ENCODE data around the gene FGFR3.

The FGFR3 gene

DNA sequence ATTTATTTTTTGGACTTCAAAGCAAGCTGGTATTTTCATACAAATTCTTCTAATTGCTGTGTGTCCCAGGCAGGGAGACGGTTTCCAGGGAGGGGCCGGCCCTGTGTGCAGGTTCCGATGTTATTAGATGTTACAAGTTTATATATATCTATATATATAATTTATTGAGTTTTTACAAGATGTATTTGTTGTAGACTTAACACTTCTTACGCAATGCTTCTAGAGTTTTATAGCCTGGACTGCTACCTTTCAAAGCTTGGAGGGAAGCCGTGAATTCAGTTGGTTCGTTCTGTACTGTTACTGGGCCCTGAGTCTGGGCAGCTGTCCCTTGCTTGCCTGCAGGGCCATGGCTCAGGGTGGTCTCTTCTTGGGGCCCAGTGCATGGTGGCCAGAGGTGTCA lies 15.3 kb downstream of the FGFR3 start:
- H3K4me3 ChIP-seq: no peak overlapping the region

DNA sequence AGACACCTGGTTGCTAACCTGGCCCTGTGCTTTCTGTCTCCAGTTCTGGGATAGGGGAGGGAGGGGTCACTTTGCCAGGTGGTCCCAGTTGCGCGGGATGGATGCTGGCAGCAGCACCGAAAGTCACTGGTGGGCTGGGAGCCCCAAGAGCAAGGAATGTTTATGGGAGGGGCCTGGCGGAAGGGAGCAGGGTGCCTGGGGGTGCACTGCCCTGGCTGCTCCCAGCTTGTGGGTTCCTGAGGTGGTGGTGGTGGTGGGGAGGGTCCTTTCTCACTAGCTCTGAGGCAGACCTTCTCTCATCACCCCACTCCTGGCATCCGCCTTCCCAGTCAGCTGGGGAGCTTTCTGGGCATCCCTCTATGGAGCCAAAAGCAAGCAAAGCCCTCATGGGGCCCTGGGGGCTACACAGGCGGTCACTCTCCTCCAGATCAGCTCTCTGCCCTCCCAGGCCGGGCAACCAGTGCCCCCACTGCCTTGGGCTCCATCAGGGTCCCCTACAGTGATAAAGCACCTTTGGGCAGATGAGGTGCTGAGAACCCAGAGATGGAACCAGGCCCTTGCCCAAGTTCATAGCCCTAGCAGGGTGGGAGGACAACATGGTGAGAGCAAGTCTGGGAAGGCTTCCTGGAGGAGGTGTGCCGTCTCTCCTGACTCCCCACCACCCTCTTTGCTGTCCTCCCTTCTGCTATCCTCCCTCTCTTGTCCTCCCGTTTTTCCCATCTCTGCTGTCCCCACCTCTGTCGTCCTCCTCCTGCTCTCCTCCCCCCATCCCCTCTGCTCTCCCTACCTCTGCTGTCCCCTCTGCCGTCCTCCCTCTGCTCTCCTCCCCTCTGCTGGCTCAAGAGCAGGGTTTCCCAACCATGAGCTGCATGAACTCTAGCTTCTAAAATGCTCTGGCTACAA lies 16.0 kb downstream of the FGFR3 start:
- no peak overlapping the region for H3K4me3 ChIP-seq
- H3K27ac ChIP-seq: no peak overlapping the region

More for the DNA sequence above, 15.3 kb downstream of the FGFR3 start:
- H3K27ac ChIP-seq: no peak overlapping the region

DNA sequence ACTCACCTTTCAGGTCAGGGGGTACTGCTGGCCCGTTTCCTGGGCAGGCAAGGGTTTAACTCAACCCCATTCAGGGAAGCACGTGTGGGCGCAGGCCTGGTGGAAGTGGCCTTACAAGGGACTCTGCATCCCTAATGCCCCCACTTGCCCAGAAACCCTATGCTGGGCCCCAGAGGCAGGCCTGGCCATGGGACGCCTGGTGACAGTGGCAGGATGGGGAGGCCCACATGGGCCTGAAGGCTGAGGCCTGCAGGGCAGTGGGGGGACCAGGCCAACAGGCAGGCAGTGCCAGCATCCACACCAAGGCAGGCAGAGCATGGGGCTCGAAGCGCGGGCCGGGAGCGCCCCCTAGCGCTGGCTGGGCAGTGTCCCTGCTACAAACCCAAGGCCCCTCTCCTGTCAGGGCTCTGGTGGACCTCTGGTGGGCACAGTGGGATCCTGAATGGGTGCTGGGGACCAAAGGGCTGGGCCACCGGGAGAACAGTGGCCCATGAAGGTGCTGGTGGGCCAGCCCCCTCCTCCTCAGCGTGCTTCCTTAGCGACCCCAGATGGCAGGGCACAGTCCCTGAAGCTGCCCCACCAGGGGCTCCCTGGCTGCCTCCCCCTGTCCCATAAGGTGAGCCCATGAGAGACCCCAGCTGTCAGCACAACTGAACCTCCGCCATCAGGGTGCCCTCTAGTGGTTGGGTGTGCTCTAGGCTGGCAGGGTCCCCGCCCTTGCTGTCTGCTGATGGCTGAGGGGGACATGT lies 16.8 kb downstream of the FGFR3 start:
- H3K27ac ChIP-seq: no peak overlapping the region
- H3K4me3 ChIP-seq: no peak overlapping the region

DNA sequence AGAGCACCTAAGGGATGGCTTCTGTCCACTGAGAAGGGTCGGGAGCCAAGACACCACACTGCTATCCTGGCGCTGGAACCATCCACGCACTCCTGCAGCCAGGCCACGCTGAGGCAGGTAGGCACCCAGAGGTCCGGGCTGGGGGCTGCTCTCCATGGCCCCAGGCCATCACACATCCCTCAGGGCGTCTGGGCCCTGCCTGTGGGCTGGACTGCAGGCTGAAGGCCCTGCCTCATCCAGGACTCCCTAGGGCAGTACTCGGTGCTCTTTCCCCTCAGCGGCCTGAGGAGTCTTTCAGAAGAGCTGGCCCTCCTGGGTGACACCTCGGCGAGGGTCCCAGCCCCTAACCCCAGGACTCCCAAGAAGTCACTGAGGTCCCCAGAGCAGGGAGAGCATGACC lies 17.7 kb downstream of the FGFR3 start:
- H3K27ac ChIP-seq: no peak overlapping the region
- H3K4me3 ChIP-seq: no peak overlapping the region

DNA sequence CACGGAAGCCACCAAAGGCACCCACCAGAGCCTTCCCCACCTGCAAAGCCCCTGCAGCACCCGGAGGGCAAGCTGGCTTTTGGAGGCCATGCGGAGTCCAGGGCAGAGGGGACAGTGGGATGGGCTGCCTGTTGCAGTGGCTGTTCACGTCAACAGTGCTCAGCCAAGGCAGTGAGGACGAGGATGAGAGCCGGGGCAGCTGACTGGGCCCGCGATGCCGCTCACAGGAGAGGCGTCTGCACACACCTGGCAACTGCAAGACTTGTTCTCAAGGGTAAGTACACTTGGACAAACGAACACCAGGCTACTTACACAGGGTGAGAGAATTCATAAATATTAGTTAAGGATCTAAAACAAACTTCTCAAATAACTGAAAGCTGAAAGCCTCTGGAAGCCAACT lies 19.6 kb downstream of the FGFR3 start:
- H3K27ac ChIP-seq: no peak overlapping the region
- H3K4me3 ChIP-seq: no peak overlapping the region

DNA sequence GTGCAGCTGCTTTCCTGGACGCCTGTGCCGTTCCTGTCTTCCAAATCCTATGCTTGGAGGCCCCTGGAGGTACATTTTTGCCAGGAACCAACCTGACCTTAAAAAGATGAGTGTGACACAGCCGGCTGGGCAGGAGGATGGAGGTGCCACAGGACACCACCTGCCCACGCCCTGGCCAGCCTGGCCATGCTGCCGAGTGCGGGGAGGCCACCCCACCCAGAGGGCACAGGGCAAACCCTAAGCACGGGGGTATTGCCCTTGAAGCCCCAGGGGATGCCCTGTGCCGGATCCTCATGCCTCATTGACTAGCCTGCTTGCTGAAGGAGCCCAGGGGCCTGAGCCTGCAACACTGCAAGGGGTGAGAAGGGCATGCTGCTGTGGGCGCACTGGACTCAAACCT lies 20.1 kb downstream of the FGFR3 start:
- Histone ChIP-seq H3K27ac (no peak overlapping the region), H3K4me3 (no peak overlapping the region)

DNA sequence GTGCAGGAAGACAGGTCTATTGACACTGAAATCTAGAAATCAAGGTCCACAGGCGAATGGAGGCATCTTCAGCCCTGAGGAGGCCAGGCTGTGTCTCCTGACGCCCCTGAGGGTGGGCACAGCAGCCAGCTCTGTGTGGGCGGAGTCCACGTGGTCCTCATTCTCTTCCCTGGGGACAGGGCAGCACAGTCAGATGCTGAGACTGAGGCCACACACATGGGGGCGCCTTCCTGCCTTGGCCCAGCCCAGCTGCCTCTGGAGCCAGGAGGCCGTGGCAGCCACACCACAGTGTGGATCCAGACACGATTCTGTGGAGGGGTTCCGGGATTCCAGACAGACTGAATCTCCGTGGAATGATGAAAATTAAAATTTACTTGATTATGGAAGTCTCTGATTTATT lies 20.8 kb downstream of the FGFR3 start:
- Histone ChIP-seq H3K27ac (no peak overlapping the region), H3K4me3 (no peak overlapping the region)

DNA sequence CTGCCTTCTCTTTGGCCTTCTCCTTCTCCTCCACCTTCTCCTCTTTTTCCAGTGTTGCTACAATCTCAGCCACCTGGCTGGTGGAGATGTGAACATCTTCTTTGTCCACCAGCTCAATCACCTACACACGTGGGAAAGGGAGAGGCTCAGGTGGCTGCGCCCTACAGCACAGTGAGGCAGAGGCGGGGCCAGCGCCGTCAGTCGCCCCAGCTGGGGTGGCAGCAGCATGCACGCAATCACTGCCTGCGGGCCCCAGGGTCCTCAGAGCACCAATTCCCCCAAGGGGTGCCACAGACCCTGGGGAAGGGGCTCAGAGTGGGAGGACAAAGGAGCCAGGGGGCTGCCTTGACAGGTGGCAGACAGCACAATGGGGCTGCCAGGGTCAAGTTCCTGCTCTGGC lies 21.4 kb downstream of the FGFR3 start:
- H3K4me3 ChIP-seq: no peak overlapping the region
- no peak overlapping the region for H3K27ac ChIP-seq

DNA sequence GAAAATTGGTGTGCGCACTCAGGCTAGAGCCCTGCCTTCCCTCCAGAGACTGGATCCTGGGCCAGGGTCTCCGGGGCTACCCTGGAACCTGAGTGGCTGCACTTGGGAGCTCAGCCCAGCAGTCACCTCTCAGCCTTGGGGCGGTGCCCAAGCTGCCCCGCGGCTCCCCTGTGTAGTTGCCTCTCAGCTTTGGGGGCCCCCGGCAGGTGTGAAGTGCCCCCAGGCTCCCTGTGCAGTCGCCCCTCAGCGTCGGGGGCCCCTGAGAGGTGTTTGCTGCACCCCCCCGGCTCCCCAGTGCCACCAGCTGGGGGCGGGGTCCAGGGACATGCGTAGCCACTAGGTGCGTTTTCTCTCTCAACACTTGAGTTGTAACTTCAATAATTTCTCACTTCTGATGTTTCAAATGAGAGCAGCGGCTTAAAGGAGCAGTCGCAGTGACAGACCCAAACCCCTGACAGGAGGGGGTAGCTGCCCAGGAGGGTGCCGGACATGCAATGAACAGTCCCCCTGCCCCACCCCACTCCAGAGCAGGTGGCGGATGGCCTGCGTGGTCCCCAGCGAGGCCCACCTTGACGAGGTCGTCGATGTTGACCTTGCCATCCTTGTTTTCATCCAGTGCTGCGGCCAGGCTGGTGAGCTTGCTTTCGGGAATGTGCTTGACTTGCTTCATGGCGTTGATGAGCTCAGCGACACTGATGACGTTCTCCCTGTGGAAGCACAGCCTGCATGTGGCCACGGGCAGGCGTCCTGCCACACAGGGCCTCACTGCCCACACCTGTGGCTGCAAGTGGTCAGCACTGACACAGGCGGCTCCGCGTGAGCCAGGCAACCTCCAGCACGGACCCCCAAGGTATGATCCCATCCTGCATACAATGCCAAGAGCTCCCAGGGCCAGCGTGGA lies 22.3 kb downstream of the FGFR3 start:
- H3K4me3 ChIP-seq: no peak overlapping the region
- H3K27ac ChIP-seq: no peak overlapping the region

DNA sequence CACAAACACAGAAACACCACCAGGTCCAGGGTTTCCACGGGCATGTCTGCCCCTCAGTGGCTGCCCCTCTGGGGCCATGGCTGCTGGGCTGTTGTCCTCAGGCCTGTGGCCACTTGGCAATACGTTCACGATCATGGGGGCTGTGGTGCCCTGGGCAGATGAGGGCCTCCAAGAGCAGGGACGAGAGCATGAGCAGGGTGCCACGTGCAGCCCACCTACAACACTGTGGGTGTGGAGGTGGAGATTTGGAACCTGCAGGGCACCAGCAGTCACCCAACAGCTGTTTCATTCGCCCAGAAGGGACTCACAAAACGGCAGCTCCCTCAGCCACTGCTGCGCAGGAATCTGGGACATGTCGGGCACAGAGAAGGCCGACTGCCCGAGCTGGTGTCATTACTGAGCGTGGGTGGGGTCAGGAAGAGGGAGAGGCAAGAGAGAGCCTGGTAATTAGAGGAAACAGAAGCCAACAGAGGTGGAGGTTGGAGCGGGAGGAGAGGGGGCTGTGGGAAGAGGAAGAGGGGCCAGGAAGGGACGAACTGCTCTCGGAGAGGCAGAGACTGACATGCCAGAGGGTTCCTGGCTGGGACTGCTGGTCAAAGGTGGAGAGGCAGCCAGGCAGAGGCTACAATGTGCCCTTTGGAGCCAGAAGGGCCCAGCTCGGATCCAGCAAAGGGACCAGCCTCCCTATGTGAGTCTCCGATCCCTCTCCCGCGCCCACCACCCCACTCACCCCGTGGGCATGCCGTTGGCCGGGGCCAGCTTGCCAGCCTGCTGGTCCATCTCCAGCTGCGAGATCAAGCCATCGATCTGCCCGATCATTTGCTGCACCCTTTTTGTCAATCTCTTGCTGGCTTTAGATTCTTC lies 23.1 kb downstream of the FGFR3 start:
- Histone ChIP-seq H3K27ac (no peak overlapping the region), H3K4me3 (no peak overlapping the region)

DNA sequence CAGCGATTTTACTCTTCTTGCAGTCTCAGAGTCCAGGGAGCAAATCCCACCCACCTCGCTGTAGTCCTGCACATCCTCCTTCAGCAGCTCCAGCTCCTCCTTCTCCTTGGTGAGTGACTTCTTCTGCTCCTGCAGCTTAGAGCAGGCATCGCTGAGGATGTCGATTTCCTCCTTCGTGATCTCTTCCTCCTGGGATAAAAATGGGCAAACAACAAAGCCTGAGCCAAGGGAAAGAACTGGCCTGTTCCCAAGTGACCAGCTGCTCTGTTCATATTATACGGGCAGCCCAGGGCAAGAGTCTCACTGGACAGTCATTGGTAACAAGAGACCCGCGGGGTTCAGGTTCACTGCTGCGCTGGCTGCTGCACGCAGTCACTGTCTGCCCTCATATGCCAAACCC lies 26.2 kb downstream of the FGFR3 start:
- no peak overlapping the region for H3K4me3 ChIP-seq
- no peak overlapping the region for H3K27ac ChIP-seq

DNA sequence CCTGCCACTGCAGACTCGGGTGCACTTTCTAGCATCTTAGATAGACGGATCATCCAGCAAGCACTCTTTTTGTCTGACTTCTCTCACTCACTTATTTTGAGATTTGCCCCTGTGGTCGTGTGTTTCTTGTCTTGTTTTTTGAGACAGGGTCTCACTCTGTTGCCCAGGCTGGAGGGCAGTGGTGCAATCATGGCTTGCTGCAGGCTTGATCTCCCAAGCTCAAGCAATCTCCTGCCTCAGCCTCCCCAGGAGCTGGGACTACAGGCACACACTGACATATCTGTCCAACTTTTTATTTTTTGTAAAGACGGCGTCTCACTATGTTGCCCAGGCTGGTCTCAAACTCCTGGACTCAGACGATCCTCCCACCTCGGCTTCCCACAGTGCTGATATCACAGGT lies 26.7 kb downstream of the FGFR3 start:
- no peak overlapping the region for H3K27ac ChIP-seq
- H3K4me3 ChIP-seq: no peak overlapping the region

DNA sequence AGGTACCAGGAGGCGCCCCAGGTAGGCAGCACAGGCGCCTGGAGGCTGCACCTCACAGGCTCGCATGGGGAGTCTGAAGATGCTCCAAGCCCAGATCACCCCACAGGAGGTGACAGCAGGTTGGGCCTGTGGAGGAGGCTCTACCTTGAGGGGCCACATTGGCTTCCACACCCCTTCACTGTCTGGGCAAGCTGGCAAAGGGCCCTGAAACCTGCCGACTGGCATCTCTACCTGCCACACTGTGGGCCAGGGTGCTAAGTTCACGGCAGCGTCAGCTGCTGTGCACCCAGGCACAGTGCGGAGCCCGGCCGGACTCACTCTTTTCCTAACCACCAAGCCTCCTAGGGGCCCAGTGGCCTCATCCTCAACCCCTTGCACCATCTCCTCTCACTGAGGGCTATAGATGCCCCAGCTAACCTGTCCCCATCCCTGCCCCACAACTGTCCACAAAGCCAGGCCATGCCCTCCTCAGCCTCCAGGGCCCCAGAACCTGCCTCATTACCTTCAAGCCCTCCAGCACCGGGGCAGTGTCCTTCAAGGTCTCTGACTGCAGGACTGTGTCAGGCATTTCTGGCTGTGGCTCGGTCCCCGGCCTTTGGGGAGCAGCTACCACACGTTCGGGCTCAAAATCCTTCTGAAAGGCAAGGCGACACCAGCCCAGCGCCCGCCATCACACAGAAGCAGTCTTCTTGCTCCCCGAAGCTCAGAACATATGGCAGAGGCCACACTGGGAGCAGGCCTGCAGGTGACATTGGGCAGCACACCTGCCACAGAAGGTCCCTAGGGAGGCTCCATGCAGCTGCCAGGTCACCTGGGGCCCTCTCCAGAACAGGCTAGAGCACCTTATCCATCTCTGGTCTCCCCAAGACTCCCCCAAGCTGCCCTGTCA lies 28.8 kb downstream of the FGFR3 start:
- H3K4me3 ChIP-seq: no peak overlapping the region
- no peak overlapping the region for H3K27ac ChIP-seq

DNA sequence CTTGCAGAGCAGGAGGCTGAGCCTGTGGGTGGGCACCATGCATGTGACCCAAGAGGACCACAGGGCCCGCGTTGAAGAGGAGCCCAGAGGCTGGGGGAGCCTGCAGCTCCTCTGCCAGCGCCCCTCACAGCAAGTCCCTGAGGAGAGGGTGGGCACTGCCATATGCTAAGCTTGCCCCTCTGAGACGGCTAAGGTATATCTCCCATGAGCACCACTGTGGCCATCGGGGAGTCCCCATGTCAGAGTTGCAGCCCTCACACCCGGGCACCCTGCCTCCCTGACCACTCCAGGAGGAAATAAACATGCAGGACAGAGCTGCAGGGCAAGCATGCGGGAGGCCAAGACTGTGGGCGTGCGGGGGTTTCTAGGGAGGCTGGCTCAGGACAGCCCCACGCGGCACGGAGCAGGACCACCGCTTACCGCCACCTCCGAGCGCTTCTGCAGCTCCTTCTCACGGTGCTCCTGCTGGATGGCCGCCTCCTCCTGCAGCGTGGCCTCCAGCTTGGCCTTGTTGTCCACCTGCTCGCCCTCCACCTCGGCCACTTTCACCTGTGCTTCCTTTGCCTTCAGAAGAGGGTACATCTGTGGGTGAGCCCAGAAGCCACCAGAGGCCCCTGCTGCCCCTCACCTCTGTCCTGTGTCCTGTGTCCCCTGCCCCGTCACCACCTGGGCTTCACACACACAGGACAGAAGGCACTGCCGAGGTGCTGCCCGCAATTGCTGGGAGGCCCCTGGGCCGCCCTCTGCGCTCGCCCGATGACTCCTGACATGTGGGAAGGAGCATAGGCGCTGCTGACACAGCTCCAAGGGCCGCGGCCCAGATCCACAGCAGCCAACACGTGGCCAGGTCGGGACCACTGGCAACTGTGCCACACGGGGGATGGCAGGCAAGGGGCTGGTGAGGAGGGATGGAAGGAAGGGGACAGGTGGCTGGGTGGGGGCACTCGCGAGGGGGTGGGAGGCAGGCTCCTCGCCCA lies 29.8 kb downstream of the FGFR3 start:
- Histone ChIP-seq H3K4me3 (no peak overlapping the region), H3K27ac (no peak overlapping the region)

DNA sequence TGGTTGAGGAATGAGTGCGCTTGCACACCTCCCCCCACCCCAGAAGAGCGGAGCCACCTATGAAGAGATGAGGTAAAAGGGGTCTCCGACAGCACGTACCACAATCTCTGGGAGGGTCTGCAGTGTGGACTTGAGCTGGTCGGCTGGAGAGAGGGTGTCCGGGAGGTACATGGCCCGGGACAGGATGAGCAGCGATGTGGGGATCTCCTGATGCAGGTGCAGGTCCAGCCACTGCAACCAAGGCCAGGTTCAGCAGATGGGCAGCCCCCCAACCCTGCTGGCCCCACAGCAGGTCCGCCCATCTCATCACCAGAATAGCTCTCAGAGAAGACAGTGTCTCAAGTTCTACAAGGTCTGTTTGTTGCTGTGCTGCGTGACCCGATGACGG lies 30.4 kb downstream of the FGFR3 start:
- Histone ChIP-seq H3K4me3 (no peak overlapping the region), H3K27ac (no peak overlapping the region)

DNA sequence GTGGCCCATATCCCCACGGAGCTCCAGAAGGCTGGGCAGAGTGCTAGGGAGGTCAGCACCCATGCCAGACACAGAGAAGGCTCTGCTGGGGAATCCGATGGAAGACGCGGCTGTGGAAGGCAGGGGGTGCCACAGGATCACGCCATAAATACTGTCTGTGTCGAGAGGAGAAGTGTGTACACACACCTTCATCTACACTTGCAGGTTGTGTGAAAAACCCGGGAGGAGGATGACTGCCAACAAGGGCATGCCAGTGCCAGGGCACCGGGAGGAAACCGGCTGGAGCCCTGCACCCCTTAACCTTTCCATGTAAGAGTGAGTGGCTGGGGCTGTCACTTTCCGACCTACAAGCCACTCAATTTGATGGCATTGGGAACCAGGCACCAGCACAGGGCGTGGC lies 31.7 kb downstream of the FGFR3 start:
- H3K4me3 ChIP-seq: no peak overlapping the region

DNA sequence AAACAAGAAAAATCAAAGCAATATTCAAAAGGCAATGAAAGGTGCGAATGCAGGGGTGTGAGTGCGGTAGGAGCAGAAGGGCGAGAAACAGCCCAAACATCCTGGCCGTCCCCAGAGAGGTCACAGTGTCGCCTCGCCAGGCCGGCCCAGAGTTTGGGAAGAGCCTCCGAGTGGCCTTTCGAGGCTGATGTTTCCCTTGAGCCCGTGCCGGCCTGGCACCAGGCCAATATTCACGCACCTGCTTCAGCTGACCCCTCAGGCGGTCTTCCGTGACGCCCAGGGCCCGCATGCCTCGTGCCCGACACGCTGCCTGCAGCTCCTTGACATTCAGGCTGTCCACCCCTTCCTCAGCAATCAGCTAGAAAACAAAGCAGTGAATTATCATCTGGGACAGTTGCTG lies 32.2 kb downstream of the FGFR3 start:
- H3K27ac ChIP-seq: no peak overlapping the region
- no peak overlapping the region for H3K4me3 ChIP-seq

More for the DNA sequence above, 31.7 kb downstream of the FGFR3 start:
- H3K27ac ChIP-seq: no peak overlapping the region

All from skin epidermis (tissue), 12 donors.